ENCODE results near the gene NDOR1. TPM values are rescaled to one million over a fixed set of nuclear protein-coding genes. Genes with fewer than 3 reads are reported as not detected.

The NDOR1 gene
- total and polyA plus RNA-seq, 2 experiments from 2014 or later, result 7.8 to 12.3 TPM

GRCh38 chr9:137187386-137187785 is 18.1 kb upstream of the NDOR1 start:
- no peaks in the 10 kb centered on the region for H3K27me3 ChIP-seq
- peak overlapping the region; percentile 95 for H3K4me2 ChIP-seq
- TF ChIP-seq CTCF (IDR thresholded peaks at IDR 0.05; ENCODE audit: poor library complexity), result no peak
- no peak for TF ChIP-seq EZH2 (IDR thresholded peaks at IDR 0.05; ENCODE audit: borderline replicate concordance)
- TF ChIP-seq EZH2phosphoT487 (IDR thresholded peaks at IDR 0.05; ENCODE audit: low read depth, severe bottlenecking, unreplicated experiment), result no peak
- peaks cover 49% of the 10 kb centered on the region for H3K79me2 ChIP-seq
- H3K4me1 ChIP-seq (ENCODE audit: insufficient read depth), result peaks cover 22% of the 10 kb centered on the region
- DNase-seq (ENCODE audit: low spot score), result no peak
- H3K4me3 ChIP-seq, result peak overlapping the region; percentile 59
- no peaks in the 10 kb centered on the region for H3K36me3 ChIP-seq (replicated peaks; ENCODE audit: insufficient read depth, low read depth)
- WGBS (ENCODE audit: low lambda C conversion rate, missing lambda C conversion rate), result 91% methylated on average over 15 of the region's 15 CpGs
- peaks cover 25% of the 10 kb centered on the region for H4K20me1 ChIP-seq (ENCODE audit: insufficient read depth, poor library complexity, severe bottlenecking)
- no peaks in the 10 kb centered on the region for H3K9me2 ChIP-seq (replicated peaks; ENCODE audit: insufficient read depth)
- H3K27ac ChIP-seq, result no peak overlapping the region
- no peaks in the 10 kb centered on the region for H3K9me3 ChIP-seq (ENCODE audit: low read depth)
- H2AFZ ChIP-seq, result no peak overlapping the region

- H3K79me2 ChIP-seq, result peaks cover 56% of the 10 kb centered on the region
- H3K4me1 ChIP-seq (ENCODE audit: insufficient read depth), result peaks cover 22% of the 10 kb centered on the region
- peak overlapping the region; percentile 59 for H3K4me3 ChIP-seq
- peak overlapping the region; percentile 95 for H3K4me2 ChIP-seq
- no peaks in the 10 kb centered on the region for H3K9me3 ChIP-seq (ENCODE audit: low read depth)
- WGBS (ENCODE audit: low lambda C conversion rate, missing lambda C conversion rate), result 2% methylated on average over 30 of the region's 31 CpGs
- no peaks in the 10 kb centered on the region for H3K27me3 ChIP-seq
- H3K27ac ChIP-seq, result peak overlapping the region; percentile 98
- no peaks in the 10 kb centered on the region for H3K9me2 ChIP-seq (replicated peaks; ENCODE audit: insufficient read depth)
- H4K20me1 ChIP-seq (ENCODE audit: insufficient read depth, poor library complexity, severe bottlenecking), result peaks cover 25% of the 10 kb centered on the region
- DNase-seq (ENCODE audit: low spot score), result no peak
- no peaks in the 10 kb centered on the region for H3K36me3 ChIP-seq (replicated peaks; ENCODE audit: insufficient read depth, low read depth)
- TF ChIP-seq EZH2phosphoT487 (IDR thresholded peaks at IDR 0.05; ENCODE audit: low read depth, severe bottlenecking, unreplicated experiment), result no peak
- no peak for TF ChIP-seq CTCF (IDR thresholded peaks at IDR 0.05; ENCODE audit: poor library complexity)
- TF ChIP-seq EZH2 (IDR thresholded peaks at IDR 0.05; ENCODE audit: borderline replicate concordance), result no peak
- peak overlapping the region; percentile 77 for H2AFZ ChIP-seq
Observed at GRCh38 chr9:137188086-137188489, 17.4 kb upstream of the NDOR1 start.

- H3K36me3 ChIP-seq (replicated peaks; ENCODE audit: insufficient read depth, low read depth), result no peaks in the 10 kb centered on the region
Observed at GRCh38 chr9:137188490-137189296, 16.8 kb upstream of the NDOR1 start, which contains the start of the genes ANAPC2 and SSNA1. Gene ANAPC2, minus strand, starts transcription at chr9:137188560. Its CDS starts 28 bp downstream, at chr9:137188532. Gene SSNA1, plus strand, starts transcription at chr9:137188676. Its CDS starts 51 bp downstream, at chr9:137188727.

More at GRCh38 chr9:137188490-137189296, 16.8 kb upstream of the NDOR1 start, which contains the start of the genes ANAPC2 and SSNA1:
- Histone ChIP-seq H3K4me1 (ENCODE audit: insufficient read depth) (peaks cover 22% of the 10 kb centered on the region), H3K9me2 (replicated peaks; ENCODE audit: insufficient read depth) (no peaks in the 10 kb centered on the region), H4K20me1 (ENCODE audit: insufficient read depth, poor library complexity, severe bottlenecking) (peaks cover 30% of the 10 kb centered on the region), H3K79me2 (peaks cover 62% of the 10 kb centered on the region), H3K9me3 (ENCODE audit: low read depth) (no peaks in the 10 kb centered on the region), H2AFZ (peak within 1 kb of the TSS; percentile 77), H3K4me3 (peak within 1 kb of the TSS; percentile 62), H3K27me3 (no peaks in the 10 kb centered on the region), H3K4me2 (peak within 1 kb of the TSS; percentile 95), H3K27ac (peak within 1 kb of the TSS; percentile 98)
- WGBS (ENCODE audit: low lambda C conversion rate, missing lambda C conversion rate), result under 1% methylated on average over 70 of the region's 98 CpGs
- DNase-seq (ENCODE audit: low spot score), result peak; percentile 97
- TF ChIP-seq EZH2 (IDR thresholded peaks at IDR 0.05; ENCODE audit: borderline replicate concordance) (no peak), CTCF (IDR thresholded peaks at IDR 0.05; ENCODE audit: poor library complexity) (peak; percentile 45)

All from hepatocyte (in vitro differentiated cells).